Stomach (tissue), 4 donors: ENCODE measurements around the gene ZNF544.

Source experiments
- CTCF ChIP-seq, 7 experiments: fragments of 450-650 bp in 4 of 7; fragments of 200-600 bp in 3 of 7; sonication (generic) in 3 of 7; IDR thresholded peaks; one replicate each; pipeline ENCODE4 v1.5.1; 2016 to 2019; ENCODE audit warnings: antibody characterized with exemption in 7 of 7, control low read depth in 2 of 7, mild to moderate bottlenecking in 1 of 7
- POLR2A ChIP-seq, 4 donors: fragments of 450-650 bp; IDR thresholded peaks; one replicate each; pipeline ENCODE4 v1.6.1; 2016; ENCODE audit warnings: antibody characterized with exemption in 4 of 4, control low read depth in 2 of 4, mild to moderate bottlenecking in 1 of 4, moderate library complexity in 1 of 4

DNA sequence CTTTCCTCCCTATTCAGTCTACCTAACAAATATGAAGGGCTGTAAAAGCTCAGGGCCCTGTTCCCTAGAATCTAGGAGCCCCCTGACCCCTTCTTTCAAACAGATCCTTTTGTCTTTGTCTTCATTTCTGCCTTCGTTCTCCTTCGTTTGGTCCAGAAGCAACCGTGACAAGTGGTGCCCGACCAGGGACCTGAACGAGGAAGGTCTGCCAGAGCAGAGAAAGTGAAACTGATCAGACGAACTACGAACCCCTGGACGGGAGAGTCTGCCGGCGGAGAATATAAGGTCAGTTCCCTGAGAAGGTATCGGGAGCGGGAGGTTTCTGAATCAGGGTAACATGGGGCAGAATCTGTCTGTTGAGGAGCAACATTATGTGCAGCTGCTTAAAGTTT is 77.2 kb downstream of the ZNF544 start:
- TF ChIP-seq POLR2A (IDR thresholded peaks at IDR 0.05) (no peak), CTCF (IDR thresholded peaks at IDR 0.05) (no peak)
